Tibial artery (tissue), 4 donors: Measurements from ENCODE around the gene TTC28.

Source experiments
- DNase-seq, 2 donors: peaks; one replicate each; pipeline ENCODE4 v3.0.0-alpha.2; 2019
- H3K27ac ChIP-seq, 2 donors: fragments of 200-600 bp; sonication (generic) in 1 of 2; 1 replicate in 1 of 2; 2 replicates in 1 of 2; pipeline ENCODE4 v1.5.1; 2018 to 2019; ENCODE audit warnings: mild to moderate bottlenecking in 1 of 2
- H3K27me3 ChIP-seq, 2 donors: fragments of 200-600 bp; sonication (generic) in 1 of 2; one replicate each; pipeline versions ENCODE4 v1.5.1 to v1.6.0; 2016 to 2019
- H3K36me3 ChIP-seq, 3 donors: fragments of 200-600 bp; sonication (generic) in 2 of 3; one replicate each; pipeline ENCODE4 v1.5.1; 2016 to 2019; ENCODE audit warnings: mild to moderate bottlenecking in 2 of 3
- H3K4me1 ChIP-seq, 4 donors: fragments of 200-600 bp; sonication (generic) in 2 of 4; 1 replicate in 3 of 4; 2 replicates in 1 of 4; pipeline ENCODE4 v1.5.1; 2016 to 2019
- H3K4me3 ChIP-seq, 2 donors: fragments of 200-600 bp; sonication (generic) in 1 of 2; 1 replicate in 1 of 2; 2 replicates in 1 of 2; pipeline ENCODE4 v1.5.1; 2018 to 2019; ENCODE audit warnings: mild to moderate bottlenecking in 2 of 2
- H3K9me3 ChIP-seq, 3 donors: fragments of 200-600 bp; sonication (generic) in 1 of 3; one replicate each; pipeline ENCODE4 v1.5.1; 2016 to 2019
- intact Hi-C: fragments of 100-400 bp; cut with DNase I; formaldehyde crosslinking; loops from one replicate; pipeline ENCODE4 v1.15.0; 2023; ENCODE audit warnings: low total_unique reads
- TF ChIP-seq, protein P1 (sequence below), 2 experiments: fragments of 200-600 bp in 1 of 2; fragments of 450-650 bp in 1 of 2; IDR thresholded peaks; one replicate each; pipeline ENCODE4 v1.5.1; 2017 to 2019; ENCODE audit warnings: antibody characterized with exemption in 2 of 2, mild to moderate bottlenecking in 1 of 2, moderate library complexity in 1 of 2

TTC28 gene

DNA sequence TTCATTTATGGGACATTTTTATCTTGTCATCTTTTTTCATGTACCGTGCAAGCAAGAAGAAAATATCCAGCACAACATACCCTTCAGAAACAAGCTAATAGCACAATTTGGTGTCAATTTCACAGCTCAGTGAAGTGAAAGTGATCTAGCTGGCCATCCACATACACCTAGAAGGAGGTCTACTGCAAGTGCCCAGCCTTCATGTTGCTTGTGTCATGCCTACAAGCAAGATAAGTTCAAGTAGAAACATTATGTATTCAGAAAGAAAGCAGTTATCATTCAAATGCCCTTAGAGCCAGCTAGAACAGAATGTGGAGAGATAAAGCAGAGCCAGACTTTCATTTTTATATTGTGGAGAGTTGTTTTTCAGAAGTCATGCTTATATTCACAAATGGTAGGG is 434.9 kb downstream of the TTC28 start:
- no peaks in the 10 kb centered on the region for H3K27me3 ChIP-seq
- intact Hi-C loops = no loop called here
- H3K4me1 ChIP-seq = no peaks in the 10 kb centered on the region
- no peak for DNase-seq
- H3K36me3 ChIP-seq = no peaks in the 10 kb centered on the region
- TF ChIP-seq, protein P1, sequence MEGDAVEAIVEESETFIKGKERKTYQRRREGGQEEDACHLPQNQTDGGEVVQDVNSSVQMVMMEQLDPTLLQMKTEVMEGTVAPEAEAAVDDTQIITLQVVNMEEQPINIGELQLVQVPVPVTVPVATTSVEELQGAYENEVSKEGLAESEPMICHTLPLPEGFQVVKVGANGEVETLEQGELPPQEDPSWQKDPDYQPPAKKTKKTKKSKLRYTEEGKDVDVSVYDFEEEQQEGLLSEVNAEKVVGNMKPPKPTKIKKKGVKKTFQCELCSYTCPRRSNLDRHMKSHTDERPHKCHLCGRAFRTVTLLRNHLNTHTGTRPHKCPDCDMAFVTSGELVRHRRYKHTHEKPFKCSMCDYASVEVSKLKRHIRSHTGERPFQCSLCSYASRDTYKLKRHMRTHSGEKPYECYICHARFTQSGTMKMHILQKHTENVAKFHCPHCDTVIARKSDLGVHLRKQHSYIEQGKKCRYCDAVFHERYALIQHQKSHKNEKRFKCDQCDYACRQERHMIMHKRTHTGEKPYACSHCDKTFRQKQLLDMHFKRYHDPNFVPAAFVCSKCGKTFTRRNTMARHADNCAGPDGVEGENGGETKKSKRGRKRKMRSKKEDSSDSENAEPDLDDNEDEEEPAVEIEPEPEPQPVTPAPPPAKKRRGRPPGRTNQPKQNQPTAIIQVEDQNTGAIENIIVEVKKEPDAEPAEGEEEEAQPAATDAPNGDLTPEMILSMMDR (IDR thresholded peaks at IDR 0.05) = no peak
- H3K4me3 ChIP-seq = no peak overlapping the region
- no peak overlapping the region for H3K27ac ChIP-seq
- H3K9me3 ChIP-seq = no peaks in the 10 kb centered on the region

DNA sequence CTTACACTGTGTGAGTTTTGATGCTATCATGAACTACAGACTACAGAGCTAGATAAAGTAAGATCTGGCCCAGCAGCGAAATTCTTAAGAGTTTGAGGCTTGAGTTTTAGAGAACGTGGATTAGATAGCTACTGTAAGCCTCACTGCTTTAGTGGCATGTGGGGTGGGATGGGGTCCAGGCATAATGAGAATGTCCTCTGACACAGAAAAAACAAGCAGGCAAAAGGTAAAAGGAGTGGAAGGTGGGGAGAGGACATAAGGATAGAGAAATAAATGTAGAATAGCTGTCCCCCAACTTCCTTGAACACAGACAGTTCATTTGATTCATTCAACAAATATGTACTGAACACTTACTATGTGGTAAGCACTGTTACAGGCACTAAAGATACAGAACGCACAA is 436.1 kb downstream of the TTC28 start:
- Histone ChIP-seq H3K36me3 (no peaks in the 10 kb centered on the region), H3K27ac (no peak overlapping the region), H3K9me3 (no peaks in the 10 kb centered on the region), H3K4me1 (no peaks in the 10 kb centered on the region), H3K4me3 (no peak overlapping the region), H3K27me3 (no peaks in the 10 kb centered on the region)
- no peak for DNase-seq
- intact Hi-C loops = no loop called here
- TF ChIP-seq, protein P1 (IDR thresholded peaks at IDR 0.05) = no peak

DNA sequence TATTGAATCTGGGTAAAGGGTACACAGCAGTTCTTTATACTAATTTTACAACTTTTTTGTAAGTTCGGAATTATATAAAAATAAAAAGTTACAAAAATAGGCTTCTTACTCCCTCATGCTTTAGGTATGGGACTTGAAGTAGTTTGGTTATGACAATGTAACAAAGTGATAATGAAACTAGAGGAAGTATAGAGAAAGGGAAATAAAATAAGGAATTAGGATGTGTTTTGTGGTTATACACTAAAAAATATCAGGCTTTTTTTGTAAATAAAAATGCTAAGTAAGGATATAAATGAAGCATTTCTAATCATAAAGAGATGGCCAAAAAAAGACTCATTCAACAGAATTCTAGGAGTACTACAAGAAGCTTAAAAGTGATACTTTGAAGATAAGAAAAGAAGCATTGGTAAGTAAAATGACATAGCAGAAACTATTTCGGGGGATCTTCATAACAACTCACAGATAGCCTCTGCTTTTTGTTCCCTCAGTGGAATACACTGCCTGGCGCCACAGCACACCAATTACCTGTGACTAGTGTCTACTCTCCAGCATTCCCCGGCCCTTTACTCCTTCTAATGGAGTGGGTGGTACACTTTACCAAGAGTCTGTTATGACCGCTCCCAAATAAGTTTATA is 437.9 kb downstream of the TTC28 start:
- Histone ChIP-seq H3K4me1 (peaks cover 0 to 12% (median 4%) of the 10 kb centered on the region in 4 donors), H3K9me3 (no peaks in the 10 kb centered on the region), H3K27ac (no peak overlapping the region), H3K27me3 (no peaks in the 10 kb centered on the region), H3K36me3 (no peaks in the 10 kb centered on the region), H3K4me3 (no peak overlapping the region)
- intact Hi-C loops = no loop called here
- no peak for DNase-seq
- TF ChIP-seq, protein P1 (IDR thresholded peaks at IDR 0.05) = no peak

DNA sequence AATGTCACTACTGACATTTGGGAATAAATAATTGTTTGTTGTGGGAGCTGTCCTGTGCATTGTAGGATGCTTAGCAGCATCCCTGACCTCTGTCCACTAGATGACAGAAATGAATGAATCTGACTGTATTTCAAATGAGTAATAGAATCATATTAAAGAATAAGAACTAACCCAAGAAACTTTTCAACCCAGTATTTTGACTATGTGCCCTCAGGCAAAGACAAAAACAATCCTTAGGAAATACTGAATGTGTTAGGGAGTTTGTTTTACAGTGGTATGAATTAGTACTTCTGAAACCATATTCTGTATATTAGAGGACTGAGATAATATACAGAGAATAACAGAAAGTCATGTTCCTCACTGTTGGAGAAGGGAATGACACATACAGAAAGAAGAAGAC is 439.7 kb downstream of the TTC28 start:
- H3K36me3 ChIP-seq = no peaks in the 10 kb centered on the region
- no peak for DNase-seq
- H3K9me3 ChIP-seq = no peaks in the 10 kb centered on the region
- no peak overlapping the region for H3K27ac ChIP-seq
- peaks cover 0 to 30% (median 13%) of the 10 kb centered on the region in 4 donors for H3K4me1 ChIP-seq
- intact Hi-C loops = no loop called here
- no peaks in the 10 kb centered on the region for H3K27me3 ChIP-seq
- H3K4me3 ChIP-seq = no peak overlapping the region
- TF ChIP-seq, protein P1 (IDR thresholded peaks at IDR 0.05) = no peak

DNA sequence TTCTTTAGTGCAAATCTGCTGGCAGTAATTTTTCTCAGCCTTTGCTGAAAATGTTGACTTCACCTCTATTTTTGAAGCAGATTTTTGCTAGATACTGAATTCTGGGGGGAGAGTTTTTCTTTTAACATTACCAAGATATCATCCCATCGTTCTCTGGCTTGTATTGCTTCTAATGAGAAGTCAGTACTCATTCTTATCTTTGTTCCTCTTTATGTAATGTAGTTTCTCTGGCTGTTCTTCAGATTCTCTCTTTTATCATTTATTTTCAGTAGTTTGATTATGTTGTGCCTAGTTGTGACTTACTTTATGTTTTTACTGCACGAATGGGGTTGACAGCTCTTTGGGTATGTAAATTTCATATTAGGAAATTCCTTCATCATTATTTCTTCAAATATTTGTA is 441.9 kb downstream of the TTC28 start:
- TF ChIP-seq, protein P1 (IDR thresholded peaks at IDR 0.05) = no peak
- H3K27me3 ChIP-seq = no peaks in the 10 kb centered on the region
- H3K4me3 ChIP-seq = no peak overlapping the region
- H3K4me1 ChIP-seq = peaks cover 0 to 40% (median 16%) of the 10 kb centered on the region in 4 donors
- no peaks in the 10 kb centered on the region for H3K9me3 ChIP-seq
- intact Hi-C loops = no loop called here
- H3K36me3 ChIP-seq = no peaks in the 10 kb centered on the region
- no peak for DNase-seq
- H3K27ac ChIP-seq = peak overlapping the region in 1 of 2 donors; percentile 51

DNA sequence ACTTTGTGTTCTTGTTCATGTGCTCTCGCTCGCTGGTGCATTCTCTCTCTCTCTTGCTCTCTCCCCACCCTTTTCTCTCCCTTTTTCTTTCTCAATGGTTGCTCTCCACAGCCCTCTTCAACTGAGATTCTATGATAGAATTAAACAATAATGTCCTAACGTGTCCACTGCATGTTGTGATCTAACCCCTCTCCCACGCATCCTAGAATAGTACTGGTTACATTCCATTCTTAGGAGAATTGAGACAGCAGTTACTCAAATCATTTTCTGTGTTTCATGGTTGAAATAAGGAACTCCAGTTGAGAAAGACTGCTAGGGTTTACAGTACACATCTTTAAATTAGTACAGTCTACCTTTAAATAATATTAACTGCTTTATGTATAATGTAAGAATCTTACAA is 442.5 kb downstream of the TTC28 start:
- TF ChIP-seq, protein P1 (IDR thresholded peaks at IDR 0.05) = no peak
- H3K4me1 ChIP-seq = peaks cover 0 to 40% (median 16%) of the 10 kb centered on the region in 4 donors
- no peaks in the 10 kb centered on the region for H3K36me3 ChIP-seq
- no peak for DNase-seq
- no peak overlapping the region for H3K4me3 ChIP-seq
- peak overlapping the region; percentile 30 to 51 for H3K27ac ChIP-seq
- H3K9me3 ChIP-seq = no peaks in the 10 kb centered on the region
- intact Hi-C loops = no loop called here
- H3K27me3 ChIP-seq = no peaks in the 10 kb centered on the region
